Measurements from ENCODE around the gene DES. TPM values are rescaled to one million over a fixed set of nuclear protein-coding genes. Genes with fewer than 3 reads are reported as not detected.
"Not testable (repeated sequence)": the region's sequence is repeated elsewhere in the genome, so short reads cannot be mapped to it uniquely, and the experiment has no call there.

DES gene
- polyA plus RNA-seq, 1 donor from 2014 or later = not detected

- H3K27ac ChIP-seq (ENCODE audit: low read length) = no peak overlapping the region
- no peak overlapping the region for H3K9ac ChIP-seq (ENCODE audit: low read length)
- TF ChIP-seq SMC3 (conservative IDR thresholded peaks at IDR 0.05; ENCODE audit: poor library complexity) (no peak), CTCF (IDR thresholded peaks at IDR 0.05; ENCODE audit: poor library complexity, severe bottlenecking) (no peak)
Measured at GRCh38 chr2:219405958-219406860, 12.0 kb upstream of the DES start.

GRCh38 chr2:219406861-219407230, 11.3 kb upstream of the DES start:
- Histone ChIP-seq H3K27me3 (ENCODE audit: insufficient read depth, low read depth, low read length) (no peaks in the 10 kb centered on the region), H3K36me3 (ENCODE audit: insufficient read depth, low read length) (no peaks in the 10 kb centered on the region), H4K20me1 (ENCODE audit: insufficient read depth) (no peaks in the 10 kb centered on the region), H3K9me3 (ENCODE audit: low read length) (no peaks in the 10 kb centered on the region), H3K4me3 (ENCODE audit: low read length) (no peak overlapping the region), H3K9me2 (ENCODE audit: insufficient read depth, low read length) (no peaks in the 10 kb centered on the region), H3K79me2 (replicated peaks; ENCODE audit: insufficient read depth, low read length) (no peaks in the 10 kb centered on the region), H3F3A (ENCODE audit: insufficient read depth, low read length, poor library complexity, severe bottlenecking) (no peaks in the 10 kb centered on the region), H3K27ac (ENCODE audit: low read length) (no peak overlapping the region), H2AFZ (ENCODE audit: low read depth, low read length) (no peak overlapping the region), H3K4me2 (ENCODE audit: low read length) (no peak overlapping the region), H3K9ac (ENCODE audit: low read length) (no peak overlapping the region)
- TF ChIP-seq MXI1 (conservative IDR thresholded peaks at IDR 0.05; ENCODE audit: poor library complexity, severe bottlenecking) (no peak), CTCF (IDR thresholded peaks at IDR 0.05; ENCODE audit: poor library complexity, severe bottlenecking) (no peak), POLR2AphosphoS5 (IDR thresholded peaks at IDR 0.05) (no peak), SMC3 (conservative IDR thresholded peaks at IDR 0.05; ENCODE audit: poor library complexity) (no peak), EP300 (conservative IDR thresholded peaks at IDR 0.05; ENCODE audit: poor library complexity, severe bottlenecking) (no peak), EZH2 (IDR thresholded peaks at IDR 0.05; ENCODE audit: borderline replicate concordance, insufficient read depth, low read length, poor library complexity, severe bottlenecking) (no peak)

More at GRCh38 chr2:219405958-219406860, 12.0 kb upstream of the DES start:
- H3K9me3 ChIP-seq (ENCODE audit: low read length) = no peaks in the 10 kb centered on the region
- H3K36me3 ChIP-seq (ENCODE audit: insufficient read depth, low read length) = no peaks in the 10 kb centered on the region
- H2AFZ ChIP-seq (ENCODE audit: low read depth, low read length) = no peak overlapping the region
- H3K27me3 ChIP-seq (ENCODE audit: insufficient read depth, low read depth, low read length) = no peaks in the 10 kb centered on the region
- H3K4me3 ChIP-seq (ENCODE audit: low read length) = no peak overlapping the region
- H4K20me1 ChIP-seq (ENCODE audit: insufficient read depth) = no peaks in the 10 kb centered on the region
- no peaks in the 10 kb centered on the region for H3F3A ChIP-seq (ENCODE audit: insufficient read depth, low read length, poor library complexity, severe bottlenecking)
- no peak overlapping the region for H3K4me2 ChIP-seq (ENCODE audit: low read length)
- no peaks in the 10 kb centered on the region for H3K9me2 ChIP-seq (ENCODE audit: insufficient read depth, low read length)
- H3K79me2 ChIP-seq (replicated peaks; ENCODE audit: insufficient read depth, low read length) = no peaks in the 10 kb centered on the region

GRCh38 chr2:219407343-219407742, 10.8 kb upstream of the DES start:
- H2AFZ ChIP-seq (ENCODE audit: low read depth, low read length); H3F3A ChIP-seq (ENCODE audit: insufficient read depth, low read length, poor library complexity, severe bottlenecking); H3K9ac ChIP-seq (ENCODE audit: low read length); H3K4me2 ChIP-seq (ENCODE audit: low read length); H4K20me1 ChIP-seq (ENCODE audit: insufficient read depth); H3K27me3 ChIP-seq (ENCODE audit: insufficient read depth, low read depth, low read length); H3K4me3 ChIP-seq (ENCODE audit: low read length); H3K27ac ChIP-seq (ENCODE audit: low read length); H3K9me3 ChIP-seq (ENCODE audit: low read length); H3K79me2 ChIP-seq (replicated peaks; ENCODE audit: insufficient read depth, low read length); H3K36me3 ChIP-seq (ENCODE audit: insufficient read depth, low read length); H3K9me2 ChIP-seq (ENCODE audit: insufficient read depth, low read length): not testable (repeated sequence)
